GM06990 (cell line): ENCODE measurements around the gene SLC27A2.

Source experiments
- DNase-seq: peaks from one replicate; pipeline ENCODE4 v3.0.0-alpha.2; 2011; ENCODE audit not compliant: insufficient read length; ENCODE audit errors: extremely low read depth
- H3K27me3 ChIP-seq: replicated peaks from 2 replicates; pipeline ENCODE4 v1.6.0; 2011; ENCODE audit warnings: low read length; ENCODE audit not compliant: control insufficient read depth, insufficient read depth
- H3K36me3 ChIP-seq: 2 replicates; pipeline ENCODE4 v1.5.1; 2011; ENCODE audit warnings: low read length; ENCODE audit not compliant: control insufficient read depth, insufficient read depth
- H3K4me3 ChIP-seq: replicated peaks from 2 replicates; pipeline ENCODE4 v1.5.1; 2011; ENCODE audit warnings: low read depth, mild to moderate bottlenecking, control low read depth, low read length
- TF ChIP-seq, protein P1 (sequence below): IDR thresholded peaks from 2 replicates; pipeline ENCODE4 v1.5.1; 2011; ENCODE audit warnings: low read length, control low read depth, mild to moderate bottlenecking, inconsistent platforms; ENCODE audit not compliant: insufficient read depth, poor library complexity, severe bottlenecking

The SLC27A2 gene

DNA sequence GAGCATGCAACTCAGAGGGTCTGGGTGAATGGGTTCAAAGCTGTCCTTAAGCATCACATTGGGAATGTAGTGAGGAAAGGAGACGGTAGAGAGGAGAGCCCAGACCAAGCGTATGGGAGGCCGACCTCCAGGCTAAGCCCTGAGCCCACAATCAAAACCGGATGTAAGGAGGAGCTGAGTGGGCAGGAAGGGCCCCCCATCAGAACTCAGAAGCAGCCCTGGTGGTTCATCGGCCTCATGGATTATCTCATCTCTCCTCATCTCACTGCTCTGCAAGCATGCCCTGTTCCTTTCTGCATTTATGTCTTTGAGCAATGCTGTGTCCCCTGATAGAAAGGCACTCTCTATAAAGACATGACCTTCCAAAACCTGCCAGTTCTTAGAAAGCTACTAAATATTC, 77.3 kb downstream of the SLC27A2 start:
- no peak overlapping the region for H3K4me3 ChIP-seq
- TF ChIP-seq, protein P1, sequence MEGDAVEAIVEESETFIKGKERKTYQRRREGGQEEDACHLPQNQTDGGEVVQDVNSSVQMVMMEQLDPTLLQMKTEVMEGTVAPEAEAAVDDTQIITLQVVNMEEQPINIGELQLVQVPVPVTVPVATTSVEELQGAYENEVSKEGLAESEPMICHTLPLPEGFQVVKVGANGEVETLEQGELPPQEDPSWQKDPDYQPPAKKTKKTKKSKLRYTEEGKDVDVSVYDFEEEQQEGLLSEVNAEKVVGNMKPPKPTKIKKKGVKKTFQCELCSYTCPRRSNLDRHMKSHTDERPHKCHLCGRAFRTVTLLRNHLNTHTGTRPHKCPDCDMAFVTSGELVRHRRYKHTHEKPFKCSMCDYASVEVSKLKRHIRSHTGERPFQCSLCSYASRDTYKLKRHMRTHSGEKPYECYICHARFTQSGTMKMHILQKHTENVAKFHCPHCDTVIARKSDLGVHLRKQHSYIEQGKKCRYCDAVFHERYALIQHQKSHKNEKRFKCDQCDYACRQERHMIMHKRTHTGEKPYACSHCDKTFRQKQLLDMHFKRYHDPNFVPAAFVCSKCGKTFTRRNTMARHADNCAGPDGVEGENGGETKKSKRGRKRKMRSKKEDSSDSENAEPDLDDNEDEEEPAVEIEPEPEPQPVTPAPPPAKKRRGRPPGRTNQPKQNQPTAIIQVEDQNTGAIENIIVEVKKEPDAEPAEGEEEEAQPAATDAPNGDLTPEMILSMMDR, result no peak

DNA sequence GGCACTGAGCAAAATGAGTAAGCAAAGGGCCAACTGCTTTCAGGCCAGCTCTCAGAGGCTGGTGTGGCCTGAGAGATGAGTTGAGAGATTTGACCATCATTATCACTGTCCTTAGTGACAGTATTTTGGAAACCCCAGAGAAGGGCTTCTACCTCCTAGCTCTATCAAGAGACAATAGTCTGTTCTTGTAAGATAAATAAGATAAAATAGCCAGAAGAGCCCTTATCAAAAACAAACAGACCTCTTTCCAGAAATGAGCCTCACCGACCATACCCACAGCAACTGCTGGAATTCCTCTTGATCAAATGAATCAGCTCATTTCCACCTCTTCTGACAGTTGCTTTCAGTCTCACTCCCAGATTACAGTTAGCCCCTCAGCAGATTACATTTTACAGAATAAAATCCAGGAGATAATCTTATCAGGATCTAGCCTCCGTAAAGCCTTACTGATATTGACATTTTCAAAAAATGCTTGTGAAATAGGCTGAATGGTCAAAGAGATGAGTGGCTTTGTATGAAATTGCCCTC, 79.0 kb downstream of the SLC27A2 start:
- DNase-seq, result no peak
- H3K36me3 ChIP-seq, result no peaks in the 10 kb centered on the region
- H3K27me3 ChIP-seq, result no peaks in the 10 kb centered on the region; the same call in none of the 2 replicates
- TF ChIP-seq, protein P1, result no peak
- H3K4me3 ChIP-seq, result no peak overlapping the region

More for the DNA sequence above, 77.3 kb downstream of the SLC27A2 start:
- no peaks in the 10 kb centered on the region for H3K36me3 ChIP-seq
- no peaks in the 10 kb centered on the region; the same call in none of the 2 replicates for H3K27me3 ChIP-seq
- DNase-seq, result no peak

- no peaks in the 10 kb centered on the region; the same call in none of the 2 replicates for H3K27me3 ChIP-seq
- no peak overlapping the region for H3K4me3 ChIP-seq
- H3K36me3 ChIP-seq, result no peaks in the 10 kb centered on the region
- TF ChIP-seq, protein P1, result no peak
- DNase-seq, result no peak
Observed at GRCh38 chr15:50261981-50262380, 80.0 kb downstream of the SLC27A2 start.

GRCh38 chr15:50262533-50262932, 80.5 kb downstream of the SLC27A2 start:
- H3K4me3 ChIP-seq, result no peak overlapping the region
- H3K27me3 ChIP-seq, result no peaks in the 10 kb centered on the region; the same call in 1 of the 2 replicates
- TF ChIP-seq, protein P1, result no peak
- DNase-seq, result no peak
- H3K36me3 ChIP-seq, result no peaks in the 10 kb centered on the region

GRCh38 chr15:50265620-50266019, 83.6 kb downstream of the SLC27A2 start, which contains the start of gene HDC:
HDC (minus strand) TSS chr15:50265726; CDS start chr15:50265623, 103 bp downstream.
- no peak for DNase-seq
- TF ChIP-seq, protein P1, result no peak

More at GRCh38 chr15:50265620-50266019, 83.6 kb downstream of the SLC27A2 start, which contains the start of gene HDC:
- no peaks in the 10 kb centered on the region; the same call in 1 of the 2 replicates for H3K27me3 ChIP-seq
- no peak within 1 kb of the TSS for H3K4me3 ChIP-seq
- no peaks in the 10 kb centered on the region for H3K36me3 ChIP-seq
